Thyroid gland (tissue), 4 donors: Measurements from ENCODE around the gene LRP8.

Experiments
- CTCF ChIP-seq, 6 experiments: fragments of 200-600 bp in 3 of 6; fragments of 450-650 bp in 3 of 6; sonication (generic) in 3 of 6; IDR thresholded peaks; one replicate each; pipeline ENCODE4 v1.5.1; 2016 to 2019; ENCODE audit warnings: antibody characterized with exemption in 6 of 6, mild to moderate bottlenecking in 2 of 6, inconsistent platforms in 1 of 6, moderate library complexity in 1 of 6
- POLR2A ChIP-seq, 2 donors: fragments of 450-650 bp; IDR thresholded peaks; one replicate each; pipeline ENCODE4 v1.6.1; 2017; ENCODE audit warnings: antibody characterized with exemption in 2 of 2, mild to moderate bottlenecking in 2 of 2, moderate library complexity in 1 of 2

- TF ChIP-seq CTCF (IDR thresholded peaks at IDR 0.05) (no peak), POLR2A (IDR thresholded peaks at IDR 0.05) (no peak)
These were observed 83.7 kb downstream of the LRP8 start for GRCh38 chr1:53244141-53244540.
